GM18511 (cell line): ENCODE data around the gene BASP1.
A peak's percentile ranks its signal among the peaks of the same experiment; 100 is the strongest.
"Not testable (repeated sequence)": the region's sequence is repeated elsewhere in the genome, so short reads cannot be mapped to it uniquely, and the experiment has no call there.

Source experiments
- ATAC-seq: cut with Tn5 transposase; IDR thresholded peaks from one replicate; pipeline ENCODE4 v1.9.1; 2021; ENCODE audit warnings: mild to moderate bottlenecking, moderate library complexity; ENCODE audit not compliant: unreplicated experiment

The BASP1 gene

GRCh38 chr5:17282283-17283120, 65.1 kb downstream of the BASP1 start:
- peak; percentile 97 for ATAC-seq

GRCh38 chr5:17283121-17283415, 65.6 kb downstream of the BASP1 start:
- ATAC-seq, result no peak

- no peak for ATAC-seq
Measured at GRCh38 chr5:17287501-17288155, 70.2 kb downstream of the BASP1 start.

- no peak for ATAC-seq
Measured at GRCh38 chr5:17288570-17288969, 71.1 kb downstream of the BASP1 start.

GRCh38 chr5:17289681-17290539, 72.5 kb downstream of the BASP1 start:
- no peak for ATAC-seq

- ATAC-seq, result no peak
Measured at GRCh38 chr5:17290540-17290974, 73.1 kb downstream of the BASP1 start.

GRCh38 chr5:17292434-17293015, 75.1 kb downstream of the BASP1 start:
- no peak for ATAC-seq

GRCh38 chr5:17294639-17295311, 77.3 kb downstream of the BASP1 start:
- ATAC-seq, result no peak

- ATAC-seq, result no peak
Measured at GRCh38 chr5:17295671-17296070, 78.2 kb downstream of the BASP1 start.

- no peak for ATAC-seq
Measured at GRCh38 chr5:17302106-17302505, 84.7 kb downstream of the BASP1 start.

GRCh38 chr5:17302604-17303003, 85.2 kb downstream of the BASP1 start:
- no peak for ATAC-seq

- no peak for ATAC-seq
Measured at GRCh38 chr5:17304282-17304681, 86.9 kb downstream of the BASP1 start.

- no peak for ATAC-seq
Measured at GRCh38 chr5:17305017-17305416, 87.6 kb downstream of the BASP1 start.

- ATAC-seq, result no peak
Measured at GRCh38 chr5:17305964-17306725, 88.7 kb downstream of the BASP1 start.

GRCh38 chr5:17306726-17307091, 89.3 kb downstream of the BASP1 start:
- ATAC-seq, result no peak

- not testable (repeated sequence) for ATAC-seq
Measured at GRCh38 chr5:17307440-17307839, 90.0 kb downstream of the BASP1 start.

- no peak for ATAC-seq
Measured at GRCh38 chr5:17308326-17309065, 91.1 kb downstream of the BASP1 start.

- no peak for ATAC-seq
Measured at GRCh38 chr5:17309462-17309861, 92.0 kb downstream of the BASP1 start.

- not testable (repeated sequence) for ATAC-seq
Measured at GRCh38 chr5:17310502-17310901, 93.1 kb downstream of the BASP1 start.
